Astrocyte (in vitro differentiated cells and primary cell): ENCODE measurements around the gene NME2. TPM values are rescaled to one million over a fixed set of nuclear protein-coding genes. Genes with fewer than 3 reads are reported as not detected.

Source experiments
- DNase-seq: peaks from one replicate; pipeline ENCODE4 v3.0.0-alpha.2; 2010; ENCODE audit warnings: low read depth
- FAIRE-seq: peaks from 2 replicates; lab custom pipeline; 2011; peaks lifted over from hg19 to GRCh38; lab: Jason Lieb, UNC
- H2AFZ ChIP-seq: 2 replicates; pipeline ENCODE4 v1.6.0; 2012; ENCODE audit warnings: low read depth, low read length, inconsistent platforms
- H3K27ac ChIP-seq: 2 replicates; pipeline ENCODE4 v1.5.1; 2011; ENCODE audit warnings: low read depth, low read length, inconsistent platforms
- H3K27me3 ChIP-seq: 2 replicates; pipeline ENCODE4 v1.6.0; 2011; ENCODE audit warnings: low read length, inconsistent platforms; ENCODE audit not compliant: insufficient read depth
- H3K36me3 ChIP-seq: 2 replicates; pipeline ENCODE4 v1.5.1; 2011; ENCODE audit warnings: low read length, inconsistent platforms; ENCODE audit not compliant: insufficient read depth
- H3K4me1 ChIP-seq: 2 replicates; pipeline ENCODE4 v1.5.1; 2011; ENCODE audit warnings: low read length, inconsistent platforms; ENCODE audit not compliant: insufficient read depth
- H3K4me2 ChIP-seq: 2 replicates; pipeline ENCODE4 v1.6.0; 2012; ENCODE audit warnings: low read length, inconsistent platforms
- H3K4me3 ChIP-seq: 2 replicates; pipeline ENCODE4 v1.5.1; 2011; ENCODE audit warnings: low read depth, mild to moderate bottlenecking, low read length, inconsistent platforms; ENCODE audit not compliant: insufficient read depth
- H3K79me2 ChIP-seq: 2 replicates; pipeline ENCODE4 v1.6.0; 2012; ENCODE audit warnings: mild to moderate bottlenecking, low read length, inconsistent platforms; ENCODE audit not compliant: insufficient read depth
- H3K9ac ChIP-seq: 2 replicates; pipeline ENCODE4 v1.6.0; 2012; ENCODE audit warnings: mild to moderate bottlenecking, low read length, inconsistent platforms
- H3K9me3 ChIP-seq: 2 replicates; pipeline ENCODE4 v1.5.1; 2012; ENCODE audit warnings: low read depth, mild to moderate bottlenecking, low read length, inconsistent platforms; ENCODE audit not compliant: insufficient read depth
- H4K20me1 ChIP-seq: 2 replicates; pipeline ENCODE4 v1.6.0; 2012; ENCODE audit warnings: low read length, inconsistent platforms; ENCODE audit not compliant: insufficient read depth
- H3K27ac Mint-ChIP-seq: one replicate; pipeline ENCODE4 v1.8.0; 2021; ENCODE audit warnings: mild to moderate bottlenecking, mixed read lengths; ENCODE audit not compliant: unreplicated experiment
- H3K27me3 Mint-ChIP-seq: one replicate; pipeline ENCODE4 v1.8.0; 2021; ENCODE audit warnings: low read depth, mixed read lengths; ENCODE audit not compliant: unreplicated experiment
- H3K36me3 Mint-ChIP-seq: one replicate; pipeline ENCODE4 v1.8.0; 2021; ENCODE audit warnings: low read depth, mixed read lengths; ENCODE audit not compliant: unreplicated experiment
- H3K4me1 Mint-ChIP-seq: one replicate; pipeline ENCODE4 v1.8.0; 2021; ENCODE audit warnings: low read depth, mixed read lengths; ENCODE audit not compliant: unreplicated experiment
- H3K4me3 Mint-ChIP-seq: one replicate; pipeline ENCODE4 v1.8.0; 2021; ENCODE audit warnings: mild to moderate bottlenecking, moderate library complexity, mixed read lengths; ENCODE audit not compliant: unreplicated experiment
- H3K9me3 Mint-ChIP-seq: one replicate; pipeline ENCODE4 v1.8.0; 2021; ENCODE audit warnings: mild to moderate bottlenecking, mixed read lengths; ENCODE audit not compliant: unreplicated experiment
- EZH2 ChIP-seq: IDR thresholded peaks from 2 replicates; pipeline ENCODE4 v1.6.1; 2012; ENCODE audit warnings: mild to moderate bottlenecking, low read length, inconsistent platforms; ENCODE audit not compliant: insufficient read depth
- total RNA-seq: library from RNA; stranded (reverse); gene quantifications from 2 replicates; pipeline ENCODE4 v1.2.1, GENCODE V29; 2021
- TF ChIP-seq, protein P1 (sequence below): IDR thresholded peaks from 2 replicates; pipeline ENCODE4 v1.5.1; 2011; ENCODE audit warnings: low read depth, mild to moderate bottlenecking, inconsistent platforms, low read length, moderate library complexity; ENCODE audit not compliant: insufficient read depth

Gene NME2
- total RNA-seq, 1 donor from 2014 or later = 894 TPM

DNA sequence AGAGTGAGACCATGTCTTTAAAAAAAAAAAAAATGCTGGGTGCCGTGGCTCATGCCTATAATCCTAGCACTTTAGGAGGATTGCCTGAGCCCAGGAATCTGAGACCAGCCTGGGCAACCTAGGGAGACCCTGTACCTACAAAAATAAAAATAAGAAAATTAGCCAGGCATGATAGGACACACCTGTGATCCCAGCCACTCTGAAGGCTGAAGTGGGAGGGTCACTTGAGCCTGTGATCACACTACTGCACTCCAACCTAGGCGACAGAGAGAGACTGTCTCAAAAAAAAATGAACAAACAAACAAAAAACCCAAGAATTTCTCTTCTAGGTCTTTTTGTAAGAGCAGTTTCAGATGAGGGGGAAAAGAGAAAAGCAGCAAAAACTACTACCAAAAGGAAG lies 34.6 kb downstream of the NME2 start:
- Histone ChIP-seq H3K4me2 (no peak overlapping the region), H3K4me1 (no peaks in the 10 kb centered on the region), H3K4me3 (no peak overlapping the region), H3K79me2 (no peaks in the 10 kb centered on the region), H3K36me3 (peaks cover 21% of the 10 kb centered on the region), H4K20me1 (no peaks in the 10 kb centered on the region), H3K27ac (no peak overlapping the region), H3K9me3 (no peaks in the 10 kb centered on the region), H3K27me3 (no peaks in the 10 kb centered on the region), H2AFZ (no peak overlapping the region), H3K9ac (no peak overlapping the region)
- peaks cover 16% of the 10 kb centered on the region for H3K36me3 Mint-ChIP-seq
- no peaks in the 10 kb centered on the region for H3K9me3 Mint-ChIP-seq
- no peak overlapping the region for H3K27ac Mint-ChIP-seq
- no peak for TF ChIP-seq EZH2
- TF ChIP-seq, protein P1, sequence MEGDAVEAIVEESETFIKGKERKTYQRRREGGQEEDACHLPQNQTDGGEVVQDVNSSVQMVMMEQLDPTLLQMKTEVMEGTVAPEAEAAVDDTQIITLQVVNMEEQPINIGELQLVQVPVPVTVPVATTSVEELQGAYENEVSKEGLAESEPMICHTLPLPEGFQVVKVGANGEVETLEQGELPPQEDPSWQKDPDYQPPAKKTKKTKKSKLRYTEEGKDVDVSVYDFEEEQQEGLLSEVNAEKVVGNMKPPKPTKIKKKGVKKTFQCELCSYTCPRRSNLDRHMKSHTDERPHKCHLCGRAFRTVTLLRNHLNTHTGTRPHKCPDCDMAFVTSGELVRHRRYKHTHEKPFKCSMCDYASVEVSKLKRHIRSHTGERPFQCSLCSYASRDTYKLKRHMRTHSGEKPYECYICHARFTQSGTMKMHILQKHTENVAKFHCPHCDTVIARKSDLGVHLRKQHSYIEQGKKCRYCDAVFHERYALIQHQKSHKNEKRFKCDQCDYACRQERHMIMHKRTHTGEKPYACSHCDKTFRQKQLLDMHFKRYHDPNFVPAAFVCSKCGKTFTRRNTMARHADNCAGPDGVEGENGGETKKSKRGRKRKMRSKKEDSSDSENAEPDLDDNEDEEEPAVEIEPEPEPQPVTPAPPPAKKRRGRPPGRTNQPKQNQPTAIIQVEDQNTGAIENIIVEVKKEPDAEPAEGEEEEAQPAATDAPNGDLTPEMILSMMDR = no peak
- peaks cover 4% of the 10 kb centered on the region for H3K4me1 Mint-ChIP-seq
- DNase-seq (no peak), FAIRE-seq (no peak)
- H3K4me3 Mint-ChIP-seq = no peak overlapping the region
- H3K27me3 Mint-ChIP-seq = no peaks in the 10 kb centered on the region

DNA sequence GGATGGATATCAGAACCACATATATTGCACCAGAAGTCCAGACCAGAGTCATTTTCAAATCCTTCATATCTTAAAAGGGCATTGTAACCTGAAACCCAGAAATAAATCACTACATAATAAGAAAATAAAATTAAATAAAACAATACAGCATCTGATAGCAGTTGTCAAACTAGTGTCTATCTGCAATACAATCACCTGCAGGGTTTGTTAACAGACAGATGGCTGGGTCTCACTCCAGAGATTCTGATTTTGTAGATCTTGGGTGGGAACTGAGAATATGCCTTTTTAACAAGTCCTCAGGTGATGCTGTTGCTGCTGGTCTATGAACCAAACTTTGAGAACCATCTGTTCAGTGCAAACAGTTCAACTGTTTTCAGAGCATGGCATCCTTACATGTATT lies 37.6 kb downstream of the NME2 start:
- Histone ChIP-seq H4K20me1 (no peaks in the 10 kb centered on the region), H3K79me2 (no peaks in the 10 kb centered on the region), H3K9ac (no peak overlapping the region), H3K27ac (no peak overlapping the region), H3K36me3 (peaks cover 22% of the 10 kb centered on the region), H3K4me2 (no peak overlapping the region), H3K4me3 (no peak overlapping the region), H3K9me3 (no peaks in the 10 kb centered on the region), H3K27me3 (no peaks in the 10 kb centered on the region), H3K4me1 (no peaks in the 10 kb centered on the region), H2AFZ (no peak overlapping the region)
- FAIRE-seq (no peak), DNase-seq (no peak)
- Mint-ChIP-seq H3K27ac (no peak overlapping the region), H3K4me1 (no peaks in the 10 kb centered on the region), H3K36me3 (peaks cover 11% of the 10 kb centered on the region), H3K27me3 (no peaks in the 10 kb centered on the region), H3K9me3 (no peaks in the 10 kb centered on the region), H3K4me3 (no peak overlapping the region)
- TF ChIP-seq, protein P1 = no peak
- no peak for TF ChIP-seq EZH2

DNA sequence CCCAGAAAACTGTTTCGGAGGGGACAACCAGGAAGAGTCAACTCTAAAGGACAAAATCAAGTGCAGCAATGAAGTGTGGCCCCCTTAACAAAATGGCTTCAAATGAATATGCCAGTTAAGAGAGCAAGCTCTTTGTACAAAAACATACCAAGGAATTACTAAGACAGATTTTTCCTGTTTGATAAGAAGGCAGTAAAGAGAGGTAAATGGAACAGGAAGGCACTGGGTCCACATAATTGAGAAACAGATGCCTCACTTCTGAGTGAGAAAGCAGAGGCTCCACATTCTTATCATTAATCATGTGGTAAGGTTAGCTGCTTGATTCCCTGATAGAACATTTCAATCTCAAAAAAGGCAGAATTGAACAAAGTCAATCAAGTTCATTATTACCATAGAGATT lies 48.7 kb downstream of the NME2 start:
- TF ChIP-seq, protein P1 = no peak
- TF ChIP-seq EZH2 = no peak
- no peaks in the 10 kb centered on the region for H3K27me3 ChIP-seq
- H3K27me3 Mint-ChIP-seq = no peaks in the 10 kb centered on the region
- no peak overlapping the region for H3K27ac Mint-ChIP-seq
- no peaks in the 10 kb centered on the region for H3K9me3 ChIP-seq
- H3K9me3 Mint-ChIP-seq = no peaks in the 10 kb centered on the region
- DNase-seq = no peak
- H3K4me1 ChIP-seq = no peaks in the 10 kb centered on the region
- no peak overlapping the region for H3K4me3 ChIP-seq
- no peak overlapping the region for H3K9ac ChIP-seq
- H4K20me1 ChIP-seq = no peaks in the 10 kb centered on the region
- no peak for FAIRE-seq
- H3K36me3 ChIP-seq = peaks cover 11% of the 10 kb centered on the region
- H3K4me2 ChIP-seq = no peak overlapping the region
- H3K4me1 Mint-ChIP-seq = no peaks in the 10 kb centered on the region
- no peak overlapping the region for H3K27ac ChIP-seq
- H3K36me3 Mint-ChIP-seq = peaks cover 3% of the 10 kb centered on the region
- H3K79me2 ChIP-seq = no peaks in the 10 kb centered on the region
- no peak overlapping the region for H2AFZ ChIP-seq
- no peak overlapping the region for H3K4me3 Mint-ChIP-seq
